Mesenchymal stem cell (in vitro differentiated cells and primary cell): ENCODE data around the gene CHML.

Source experiments
- DNase-seq: peaks from one replicate; pipeline ENCODE4 v3.0.0-alpha.2; 2013
- H2AFZ ChIP-seq: one replicate; pipeline ENCODE4 v1.6.1; 2013; ENCODE audit warnings: low read depth, mild to moderate bottlenecking, control low read depth, inconsistent platforms, low read length, moderate library complexity
- H2AK5ac ChIP-seq: 2 replicates; pipeline ENCODE4 v1.6.1; 2013; ENCODE audit warnings: low read length, moderate library complexity, mild to moderate bottlenecking, inconsistent platforms; ENCODE audit not compliant: severe bottlenecking
- H2BK120ac ChIP-seq: one replicate; pipeline ENCODE4 v1.6.1; 2013; ENCODE audit warnings: low read depth, mild to moderate bottlenecking, inconsistent platforms, low read length, moderate library complexity
- H2BK12ac ChIP-seq, 2 experiments: one replicate each; pipeline ENCODE4 v1.6.1; 2013; ENCODE audit warnings: inconsistent platforms in 2 of 2, low read length in 2 of 2, mild to moderate bottlenecking in 2 of 2, moderate library complexity in 2 of 2, control low read depth in 1 of 2
- H2BK15ac ChIP-seq: one replicate; pipeline ENCODE4 v1.6.1; 2013; ENCODE audit warnings: mild to moderate bottlenecking, low read depth, inconsistent platforms; ENCODE audit not compliant: poor library complexity, severe bottlenecking
- H2BK5ac ChIP-seq: 2 replicates; pipeline ENCODE4 v1.6.1; 2013; ENCODE audit warnings: low read depth, mild to moderate bottlenecking, low read length, control low read depth, inconsistent platforms; ENCODE audit not compliant: poor library complexity, severe bottlenecking
- H3K14ac ChIP-seq, 2 experiments: one replicate each; pipeline ENCODE4 v1.6.1; 2013; ENCODE audit warnings: inconsistent platforms in 2 of 2, low read length in 2 of 2, control low read depth in 1 of 2, mild to moderate bottlenecking in 1 of 2, moderate library complexity in 1 of 2
- H3K18ac ChIP-seq, 2 experiments: one replicate each; pipeline ENCODE4 v1.6.1; 2013; ENCODE audit warnings: inconsistent platforms in 2 of 2, low read length in 2 of 2, control low read depth in 1 of 2, low read depth in 1 of 2, mild to moderate bottlenecking in 1 of 2
- H3K23ac ChIP-seq, 2 experiments: one replicate each; pipeline ENCODE4 v1.6.1; 2013; ENCODE audit warnings: inconsistent platforms in 2 of 2, low read length in 2 of 2, mild to moderate bottlenecking in 2 of 2, moderate library complexity in 2 of 2, control low read depth in 1 of 2
- H3K27ac ChIP-seq: 2 replicates; pipeline ENCODE4 v1.5.1; 2013; ENCODE audit warnings: mild to moderate bottlenecking, moderate library complexity, low read length, control low read depth, inconsistent platforms; ENCODE audit not compliant: poor library complexity, severe bottlenecking
- H3K27me3 ChIP-seq, 2 experiments: 2 replicates each; pipeline versions ENCODE4 v1.6.1 to v1.7.0; 2013; ENCODE audit warnings: low read length in 2 of 2, mild to moderate bottlenecking in 2 of 2, moderate library complexity in 2 of 2, control low read depth in 1 of 2, inconsistent platforms in 1 of 2; ENCODE audit not compliant: control insufficient read depth in 1 of 2, insufficient read depth in 1 of 2
- H3K36me3 ChIP-seq, 2 experiments: 2 replicates each; pipeline versions ENCODE4 v1.6.1 to v1.7.0; 2013; ENCODE audit warnings: low read length in 2 of 2, control low read depth in 1 of 2, inconsistent platforms in 1 of 2, low read depth in 1 of 2, mild to moderate bottlenecking in 1 of 2; ENCODE audit not compliant: insufficient read depth in 2 of 2, control insufficient read depth in 1 of 2
- H3K4ac ChIP-seq, 2 experiments: one replicate each; pipeline ENCODE4 v1.6.1; 2013; ENCODE audit warnings: inconsistent platforms in 2 of 2, low read length in 2 of 2, mild to moderate bottlenecking in 2 of 2, moderate library complexity in 2 of 2, control low read depth in 1 of 2, low read depth in 1 of 2
- H3K4me1 ChIP-seq: 2 replicates; pipeline ENCODE4 v1.6.1; 2013; ENCODE audit warnings: low read depth, low read length, control low read depth; ENCODE audit not compliant: control insufficient read depth, insufficient read depth
- H3K4me2 ChIP-seq: 2 replicates; pipeline ENCODE4 v1.6.1; 2013; ENCODE audit warnings: low read length, mild to moderate bottlenecking, inconsistent platforms; ENCODE audit not compliant: poor library complexity, severe bottlenecking
- H3K4me3 ChIP-seq, 2 experiments: 2 replicates each; pipeline versions ENCODE4 v1.5.1 to v1.7.0; 2013; ENCODE audit warnings: low read length in 2 of 2, mild to moderate bottlenecking in 2 of 2, control low read depth in 1 of 2, low read depth in 1 of 2; ENCODE audit not compliant: insufficient read depth in 1 of 2
- H3K79me1 ChIP-seq: replicated peaks from 2 replicates; pipeline ENCODE4 v1.6.1; 2013; ENCODE audit warnings: mild to moderate bottlenecking, control low read depth, low read length, inconsistent platforms; ENCODE audit not compliant: poor library complexity, severe bottlenecking
- H3K9ac ChIP-seq: 2 replicates; pipeline ENCODE4 v1.7.0; 2013; ENCODE audit warnings: mild to moderate bottlenecking, low read length, moderate library complexity
- H3K9me3 ChIP-seq: 2 replicates; pipeline ENCODE4 v1.7.0; 2013; ENCODE audit warnings: mild to moderate bottlenecking, low read length; ENCODE audit not compliant: control insufficient read depth
- H4K8ac ChIP-seq: one replicate; pipeline ENCODE4 v1.6.1; 2013; ENCODE audit warnings: inconsistent platforms, mild to moderate bottlenecking, low read length, moderate library complexity
- H4K91ac ChIP-seq: one replicate; pipeline ENCODE4 v1.6.1; 2013; ENCODE audit warnings: mild to moderate bottlenecking, low read length, inconsistent platforms
- WGBS: methylation state at CpG from one replicate; pipeline ENCODE4 v1.1.7; 2013; ENCODE audit warnings: mixed read lengths; 5-methylcytosine and 5-hydroxymethylcytosine counted together

Gene CHML

DNA sequence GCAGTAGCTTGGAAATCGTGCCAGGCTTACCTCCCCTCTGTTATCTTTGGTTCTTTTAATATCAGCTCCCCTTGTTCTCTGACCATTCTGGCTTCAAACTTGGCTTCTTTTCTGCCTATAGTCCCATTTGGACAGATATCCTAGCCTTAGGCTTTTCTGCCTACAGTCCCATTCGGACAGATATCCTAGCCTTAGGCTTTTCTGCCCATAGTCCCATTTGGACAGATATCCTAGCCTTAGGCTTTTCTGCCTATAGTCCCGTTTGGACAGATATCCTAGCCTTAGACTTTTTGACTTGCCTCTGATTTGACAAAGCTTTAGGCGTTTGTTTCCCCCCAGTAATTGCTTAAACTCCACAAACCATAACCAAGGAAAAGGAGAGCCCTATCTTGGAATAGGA, 25.6 kb downstream of the CHML start:
- Histone ChIP-seq H3K14ac (no peak overlapping the region), H3K18ac (no peak overlapping the region), H3K23ac (peak overlapping the region in 1 of 2 experiments; percentile 1), H3K9ac (no peak overlapping the region), H2AFZ (no peak overlapping the region), H3K36me3 (no peaks in the 10 kb centered on the region), H3K4me3 (no peak overlapping the region), H4K91ac (no peak overlapping the region), H3K4me1 (peaks cover 9% of the 10 kb centered on the region), H2BK15ac (no peak overlapping the region), H2BK12ac (no peak overlapping the region), H3K27ac (peak overlapping the region; percentile 74), H3K4me2 (no peak overlapping the region), H3K79me1 (peaks cover 3% of the 10 kb centered on the region), H2AK5ac (peak overlapping the region; percentile 89), H2BK120ac (no peak overlapping the region), H3K4ac (no peak overlapping the region), H4K8ac (no peak overlapping the region), H3K9me3 (no peaks in the 10 kb centered on the region), H2BK5ac (peak overlapping the region; percentile 22), H3K27me3 (no peaks in the 10 kb centered on the region)
- WGBS, result 76% methylated on average over 4 of the region's 4 CpGs
- DNase-seq, result no peak

DNA sequence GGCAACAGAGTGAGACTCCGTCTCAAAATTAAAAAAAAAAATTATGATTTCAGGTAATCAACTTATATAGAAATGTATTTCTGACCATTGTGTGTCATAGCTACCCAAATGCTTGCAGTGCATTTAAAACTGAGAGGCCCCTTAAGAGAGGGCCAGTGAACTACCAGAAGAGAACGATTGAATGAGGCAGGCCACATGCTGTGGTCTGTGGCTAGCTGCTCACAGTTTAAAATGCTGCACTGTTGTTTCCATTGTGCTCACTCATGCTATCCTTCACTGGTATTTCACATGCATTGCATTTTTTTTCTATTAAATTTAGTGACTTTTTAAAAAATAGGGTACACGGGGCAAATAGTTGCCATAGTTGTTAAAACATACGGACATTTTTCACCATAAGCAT, 26.0 kb downstream of the CHML start:
- Histone ChIP-seq H3K4me2 (no peak overlapping the region), H3K79me1 (peaks cover 5% of the 10 kb centered on the region), H3K18ac (no peak overlapping the region), H3K4me3 (no peak overlapping the region), H4K8ac (no peak overlapping the region), H3K14ac (no peak overlapping the region), H3K4me1 (peaks cover 9% of the 10 kb centered on the region), H3K23ac (no peak overlapping the region), H2BK5ac (peak overlapping the region; percentile 22), H3K4ac (no peak overlapping the region), H2BK12ac (no peak overlapping the region), H2AFZ (no peak overlapping the region), H2BK120ac (no peak overlapping the region), H4K91ac (no peak overlapping the region), H3K9me3 (no peaks in the 10 kb centered on the region), H3K9ac (no peak overlapping the region), H2BK15ac (no peak overlapping the region), H3K36me3 (no peaks in the 10 kb centered on the region), H3K27ac (peak overlapping the region; percentile 74), H3K27me3 (no peaks in the 10 kb centered on the region), H2AK5ac (no peak overlapping the region)
- 97% methylated on average over 3 of the region's 4 CpGs for WGBS
- no peak for DNase-seq

GRCh38 chr1:241612533-241613477, 27.4 kb downstream of the CHML start:
- Histone ChIP-seq H3K9ac (peak overlapping the region; percentile 88), H2BK15ac (no peak overlapping the region), H3K4ac (no peak overlapping the region), H3K4me2 (no peak overlapping the region), H3K4me1 (peaks cover 10% of the 10 kb centered on the region), H3K36me3 (no peaks in the 10 kb centered on the region), H3K18ac (no peak overlapping the region), H2BK5ac (no peak overlapping the region), H4K8ac (no peak overlapping the region), H2AK5ac (no peak overlapping the region), H3K23ac (no peak overlapping the region), H3K79me1 (peaks cover 3% of the 10 kb centered on the region), H2BK12ac (no peak overlapping the region), H2AFZ (no peak overlapping the region), H3K4me3 (peak overlapping the region in 1 of 2 experiments; percentile 48), H3K27ac (peak overlapping the region; percentile 79), H3K9me3 (no peaks in the 10 kb centered on the region), H4K91ac (no peak overlapping the region), H3K14ac (no peak overlapping the region), H3K27me3 (no peaks in the 10 kb centered on the region), H2BK120ac (no peak overlapping the region)
- 30% methylated on average over 5 of the region's 9 CpGs for WGBS
- DNase-seq, result peak; percentile 94

DNA sequence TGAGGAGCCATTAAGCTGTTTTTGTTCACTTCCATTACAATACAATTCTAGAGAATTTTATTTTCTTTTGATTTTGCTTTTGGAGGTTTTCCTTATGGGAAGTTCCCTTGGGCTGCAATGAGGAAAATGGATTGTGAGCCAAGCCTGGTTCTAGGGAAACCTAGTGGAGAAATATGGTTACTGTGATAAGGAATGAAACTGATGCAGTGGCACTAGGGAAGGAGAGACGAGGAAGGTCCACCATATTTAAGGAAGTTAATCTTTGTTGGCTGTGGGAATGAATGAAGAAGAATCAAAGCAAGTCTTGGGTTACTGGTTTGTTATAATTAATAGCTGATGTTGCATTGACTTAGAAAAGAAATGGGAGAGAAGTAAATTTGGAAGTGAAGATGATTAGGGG, 28.4 kb downstream of the CHML start:
- Histone ChIP-seq H2BK5ac (no peak overlapping the region), H3K4ac (no peak overlapping the region), H4K8ac (no peak overlapping the region), H3K79me1 (peaks cover 3% of the 10 kb centered on the region), H3K27me3 (no peaks in the 10 kb centered on the region), H3K27ac (no peak overlapping the region), H3K9ac (peak overlapping the region; percentile 88), H2AK5ac (peak overlapping the region; percentile 57), H2BK12ac (peak overlapping the region; percentile 15 to 55), H3K4me3 (no peak overlapping the region), H2BK120ac (no peak overlapping the region), H4K91ac (no peak overlapping the region), H2BK15ac (no peak overlapping the region), H3K36me3 (no peaks in the 10 kb centered on the region), H3K4me2 (no peak overlapping the region), H2AFZ (no peak overlapping the region), H3K23ac (no peak overlapping the region), H3K18ac (no peak overlapping the region), H3K9me3 (no peaks in the 10 kb centered on the region), H3K4me1 (peaks cover 11% of the 10 kb centered on the region), H3K14ac (no peak overlapping the region)
- 95% methylated on average over 1 of the region's 1 CpG for WGBS
- DNase-seq, result no peak
